ENCODE results near the gene EGFLAM. TPM values are rescaled to one million over a fixed set of nuclear protein-coding genes. Genes with fewer than 3 reads are reported as not detected.

EGFLAM gene
- total and polyA plus RNA-seq, 2 experiments from 2014 or later, result 6.5 to 9.0 TPM

GRCh38 chr5:38263983-38264382, 5.6 kb downstream of the EGFLAM start:
- WGBS (ENCODE audit: low lambda C conversion rate, missing lambda C conversion rate), result 22% methylated on average over 6 of the region's 6 CpGs
- Histone ChIP-seq H4K20me1 (ENCODE audit: insufficient read depth, poor library complexity, severe bottlenecking) (no peaks in the 10 kb centered on the region), H3K4me2 (no peak overlapping the region), H3K4me3 (no peak overlapping the region), H3K79me2 (no peaks in the 10 kb centered on the region), H3K9me3 (ENCODE audit: low read depth) (no peaks in the 10 kb centered on the region), H3K27ac (no peak overlapping the region), H3K36me3 (replicated peaks; ENCODE audit: insufficient read depth, low read depth) (no peaks in the 10 kb centered on the region), H3K4me1 (ENCODE audit: insufficient read depth) (no peaks in the 10 kb centered on the region), H3K9me2 (replicated peaks; ENCODE audit: insufficient read depth) (no peaks in the 10 kb centered on the region), H2AFZ (no peak overlapping the region), H3K27me3 (peaks cover 33% of the 10 kb centered on the region)
- TF ChIP-seq EZH2phosphoT487 (IDR thresholded peaks at IDR 0.05; ENCODE audit: low read depth, severe bottlenecking, unreplicated experiment) (no peak), EZH2 (IDR thresholded peaks at IDR 0.05; ENCODE audit: borderline replicate concordance) (no peak), CTCF (IDR thresholded peaks at IDR 0.05; ENCODE audit: poor library complexity) (no peak)
- DNase-seq (ENCODE audit: low spot score), result peak; percentile 11

GRCh38 chr5:38265546-38266179, 7.3 kb downstream of the EGFLAM start:
- 27% methylated on average over 13 of the region's 13 CpGs for WGBS (ENCODE audit: low lambda C conversion rate, missing lambda C conversion rate)
- H4K20me1 ChIP-seq (ENCODE audit: insufficient read depth, poor library complexity, severe bottlenecking), result no peaks in the 10 kb centered on the region
- H3K9me3 ChIP-seq (ENCODE audit: low read depth), result no peaks in the 10 kb centered on the region
- peak; percentile 82 for DNase-seq (ENCODE audit: low spot score)
- no peak overlapping the region for H3K27ac ChIP-seq
- H3K36me3 ChIP-seq (replicated peaks; ENCODE audit: insufficient read depth, low read depth), result no peaks in the 10 kb centered on the region
- no peaks in the 10 kb centered on the region for H3K9me2 ChIP-seq (replicated peaks; ENCODE audit: insufficient read depth)
- TF ChIP-seq EZH2 (IDR thresholded peaks at IDR 0.05; ENCODE audit: borderline replicate concordance), result no peak
- TF ChIP-seq CTCF (IDR thresholded peaks at IDR 0.05; ENCODE audit: poor library complexity), result peak; percentile 90
- TF ChIP-seq EZH2phosphoT487 (IDR thresholded peaks at IDR 0.05; ENCODE audit: low read depth, severe bottlenecking, unreplicated experiment), result no peak
- H3K4me1 ChIP-seq (ENCODE audit: insufficient read depth), result no peaks in the 10 kb centered on the region
- no peak overlapping the region for H3K4me2 ChIP-seq
- H3K4me3 ChIP-seq, result no peak overlapping the region
- no peak overlapping the region for H2AFZ ChIP-seq
- H3K79me2 ChIP-seq, result no peaks in the 10 kb centered on the region
- H3K27me3 ChIP-seq, result peaks cover 16% of the 10 kb centered on the region

GRCh38 chr5:38267372-38267771, 9.0 kb downstream of the EGFLAM start:
- no peak for TF ChIP-seq EZH2phosphoT487 (IDR thresholded peaks at IDR 0.05; ENCODE audit: low read depth, severe bottlenecking, unreplicated experiment)
- no peak for TF ChIP-seq EZH2 (IDR thresholded peaks at IDR 0.05; ENCODE audit: borderline replicate concordance)
- no peak for TF ChIP-seq CTCF (IDR thresholded peaks at IDR 0.05; ENCODE audit: poor library complexity)
- H3K9me3 ChIP-seq (ENCODE audit: low read depth), result no peaks in the 10 kb centered on the region
- WGBS (ENCODE audit: low lambda C conversion rate, missing lambda C conversion rate), result 64% methylated on average over 2 of the region's 2 CpGs

More at GRCh38 chr5:38267372-38267771, 9.0 kb downstream of the EGFLAM start:
- no peak overlapping the region for H3K4me2 ChIP-seq
- H3K4me3 ChIP-seq, result no peak overlapping the region
- H3K79me2 ChIP-seq, result no peaks in the 10 kb centered on the region
- no peak for DNase-seq (ENCODE audit: low spot score)
- no peak overlapping the region for H3K27ac ChIP-seq
- H3K4me1 ChIP-seq (ENCODE audit: insufficient read depth), result no peaks in the 10 kb centered on the region
- H3K36me3 ChIP-seq (replicated peaks; ENCODE audit: insufficient read depth, low read depth), result no peaks in the 10 kb centered on the region
- no peak overlapping the region for H2AFZ ChIP-seq
- H3K27me3 ChIP-seq, result peaks cover 2% of the 10 kb centered on the region
- no peaks in the 10 kb centered on the region for H4K20me1 ChIP-seq (ENCODE audit: insufficient read depth, poor library complexity, severe bottlenecking)
- no peaks in the 10 kb centered on the region for H3K9me2 ChIP-seq (replicated peaks; ENCODE audit: insufficient read depth)
